Stimulated activated naive B cell treated with anti-CD40 and anti-IgM and Interleukin-4, amounts not matched to agents 10 μg/mL and 1 μg/mL and 100 μg/mL, for 72 hours (primary cell): ENCODE results near the gene FAAH.

Source experiments
- ATAC-seq, 2 donors: fragments of 150-1000 bp; cut with Tn5 transposase; replicated peaks; 2 replicates each; pipeline ENCODE4 v1.10.0; 2021; ENCODE audit warnings: moderate library complexity in 1 of 2
- DNase-seq: peaks from one replicate; pipeline ENCODE4 v3.0.0; 2021
- H3K27ac Mint-ChIP-seq: one replicate; pipeline ENCODE4 v1.8.0; 2022; ENCODE audit warnings: mild to moderate bottlenecking, mixed read lengths
- H3K27me3 Mint-ChIP-seq, 2 donors: one replicate each; pipeline ENCODE4 v1.8.0; 2022; ENCODE audit warnings: mixed read lengths in 2 of 2
- H3K36me3 Mint-ChIP-seq, 2 donors: one replicate each; pipeline ENCODE4 v1.8.0; 2022; ENCODE audit warnings: mixed read lengths in 2 of 2, mild to moderate bottlenecking in 1 of 2
- H3K4me1 Mint-ChIP-seq, 2 donors: one replicate each; pipeline ENCODE4 v1.8.0; 2022; ENCODE audit warnings: mixed read lengths in 2 of 2, mild to moderate bottlenecking in 1 of 2
- H3K4me3 Mint-ChIP-seq, 2 donors: one replicate each; pipeline ENCODE4 v1.8.0; 2022; ENCODE audit warnings: mild to moderate bottlenecking in 2 of 2, mixed read lengths in 2 of 2, moderate library complexity in 1 of 2
- H3K9me3 Mint-ChIP-seq, 2 donors: one replicate each; pipeline ENCODE4 v1.8.0; 2022; ENCODE audit warnings: mixed read lengths in 2 of 2, mild to moderate bottlenecking in 1 of 2

Gene FAAH

DNA sequence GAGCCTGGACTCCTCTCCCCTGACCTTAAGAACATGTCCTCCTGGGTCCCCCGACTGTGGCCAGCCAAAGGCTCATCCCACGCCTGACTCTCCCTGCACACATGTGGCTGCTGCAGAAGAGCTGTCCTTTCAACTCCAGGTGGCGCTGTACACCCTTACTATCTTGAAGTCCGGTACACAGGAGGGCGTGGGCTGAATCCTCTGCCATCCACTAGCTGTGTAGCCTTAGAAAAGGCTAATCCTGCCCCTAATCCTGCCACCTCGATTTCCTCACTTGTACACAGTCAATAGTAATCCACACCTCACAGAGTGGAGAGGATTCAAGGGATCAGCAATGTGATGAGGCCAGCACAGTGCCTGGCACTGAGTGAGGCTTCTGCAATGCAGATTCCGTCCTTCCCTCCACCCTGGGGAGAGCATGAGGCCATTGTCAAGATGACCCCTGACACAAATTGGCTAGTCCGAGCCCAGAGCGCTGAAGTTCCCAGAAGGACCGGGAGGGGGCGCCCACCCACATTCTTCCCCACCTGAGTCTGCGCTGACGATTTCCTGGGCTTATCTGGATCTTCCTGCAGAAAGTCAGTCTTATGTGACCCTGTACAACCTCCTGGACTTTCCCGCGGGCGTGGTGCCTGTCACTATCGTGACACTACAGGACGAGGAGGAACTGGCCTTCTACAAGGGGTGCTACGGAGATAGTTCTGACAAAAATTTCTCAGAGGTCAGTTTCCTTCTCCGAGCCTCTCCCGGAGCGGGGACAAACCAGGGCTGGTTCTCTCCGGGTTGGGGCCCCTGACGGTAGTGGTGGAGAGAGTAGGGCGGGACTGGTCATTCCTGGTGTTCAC is 48.4 kb downstream of the FAAH start:
- Mint-ChIP-seq H3K9me3 (no peaks in the 10 kb centered on the region), H3K27me3 (peaks cover 61 to 70% of the 10 kb centered on the region in 2 donors), H3K4me3 (peak overlapping the region; percentile 82 to 87), H3K36me3 (no peaks in the 10 kb centered on the region), H3K4me1 (peaks cover 14 to 32% of the 10 kb centered on the region in 2 donors), H3K27ac (peak overlapping the region; percentile 44)
- peak; percentile 57 for DNase-seq
- peak; percentile 74 to 79 for ATAC-seq

DNA sequence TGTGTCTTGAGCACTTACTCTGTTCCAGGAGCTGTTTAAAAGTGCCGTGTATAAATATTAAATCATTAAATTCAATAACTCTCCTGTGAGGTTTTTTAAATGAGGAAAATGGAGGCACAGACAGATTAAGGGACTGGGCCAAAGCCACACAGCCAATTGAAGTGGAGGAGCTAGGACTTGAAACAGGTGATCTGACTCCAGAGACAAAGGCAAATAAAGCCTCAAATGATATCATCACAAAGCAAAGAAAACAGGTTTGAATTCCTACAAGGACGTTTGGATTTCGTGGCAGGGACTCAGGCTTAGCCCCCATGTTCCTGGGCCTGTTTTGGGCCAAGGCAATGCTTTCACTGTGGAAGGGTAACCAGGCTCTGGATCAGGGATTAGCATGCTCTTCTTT is 50.3 kb downstream of the FAAH start:
- Mint-ChIP-seq H3K36me3 (no peaks in the 10 kb centered on the region), H3K9me3 (no peaks in the 10 kb centered on the region), H3K4me1 (peaks cover 17 to 37% of the 10 kb centered on the region in 2 donors), H3K27me3 (peaks cover 66 to 81% of the 10 kb centered on the region in 2 donors), H3K4me3 (no peak overlapping the region), H3K27ac (no peak overlapping the region)
- ATAC-seq (no peak), DNase-seq (no peak)

DNA sequence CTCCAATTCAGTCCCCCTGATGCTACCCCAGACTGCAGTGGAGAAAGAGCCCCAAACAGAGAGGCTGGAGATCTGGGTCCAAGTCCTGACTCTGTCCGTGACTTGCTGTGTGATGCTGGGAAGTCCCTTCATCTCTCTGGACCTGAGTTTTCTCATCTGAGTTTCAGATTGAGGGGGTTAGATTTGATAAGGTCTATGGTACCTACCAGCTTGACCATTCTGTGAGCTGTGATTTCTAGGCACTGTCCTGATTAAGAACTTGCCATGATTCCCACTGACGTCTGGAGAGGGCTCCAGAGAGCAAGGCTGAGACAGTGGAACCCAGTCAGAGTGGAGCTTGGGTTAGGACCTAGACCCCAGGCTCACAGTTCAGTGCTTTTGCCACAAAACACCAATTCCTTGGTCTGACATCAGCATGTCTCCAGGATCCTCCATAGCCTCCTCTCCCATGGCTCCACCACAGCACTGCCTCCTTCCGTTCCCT is 51.7 kb downstream of the FAAH start:
- DNase-seq, result no peak
- Mint-ChIP-seq H3K4me3 (no peak overlapping the region), H3K27me3 (peaks cover 71 to 85% of the 10 kb centered on the region in 2 donors), H3K27ac (no peak overlapping the region), H3K9me3 (no peaks in the 10 kb centered on the region), H3K4me1 (peaks cover 17 to 37% of the 10 kb centered on the region in 2 donors), H3K36me3 (no peaks in the 10 kb centered on the region)
- no peak for ATAC-seq

DNA sequence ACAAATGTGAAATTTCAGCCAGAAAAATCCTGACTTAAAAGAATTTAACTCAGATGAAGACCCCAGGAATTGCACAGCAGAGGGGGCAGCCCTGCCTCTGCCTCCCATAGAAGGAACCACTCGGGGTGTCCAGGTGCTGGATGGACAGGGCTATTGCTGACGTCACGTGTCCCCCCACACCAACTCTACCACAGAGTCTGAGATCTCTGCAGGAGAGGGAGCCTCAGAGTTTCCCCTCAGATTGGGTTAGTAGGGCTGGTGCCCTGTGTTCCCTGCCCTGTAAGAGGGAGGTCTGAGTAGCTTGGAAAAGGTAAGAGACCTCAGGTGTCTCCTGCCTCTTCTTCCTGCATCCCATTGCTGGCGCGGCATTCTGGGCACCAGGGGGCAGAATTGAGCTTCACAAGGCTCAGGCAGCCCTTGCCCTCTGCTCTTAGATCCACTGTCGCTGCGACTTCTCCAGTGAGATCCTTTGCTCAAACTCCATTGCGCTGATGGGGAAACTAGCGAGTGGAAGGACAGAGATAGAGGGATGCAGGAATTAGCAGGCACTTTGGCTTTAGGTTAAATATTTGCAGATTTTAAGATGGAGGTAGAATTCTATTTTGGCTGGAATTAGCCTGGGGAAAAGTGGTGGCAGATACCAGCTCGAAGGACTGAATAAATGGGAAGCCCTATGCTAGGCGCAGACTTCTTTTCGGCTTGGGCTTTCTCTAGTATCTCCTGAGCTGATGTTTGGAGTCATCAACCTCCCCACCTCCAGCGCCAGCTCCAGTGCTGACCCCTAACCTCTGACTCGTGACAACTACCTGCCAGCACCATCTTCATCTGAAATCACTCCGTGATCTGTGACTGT is 52.8 kb downstream of the FAAH start:
- Mint-ChIP-seq H3K36me3 (no peaks in the 10 kb centered on the region), H3K4me3 (no peak overlapping the region), H3K27me3 (peaks cover 81 to 94% of the 10 kb centered on the region in 2 donors), H3K9me3 (no peaks in the 10 kb centered on the region), H3K4me1 (peaks cover 17 to 37% of the 10 kb centered on the region in 2 donors), H3K27ac (peak overlapping the region; percentile 47)
- peak; percentile 59 for DNase-seq
- ATAC-seq, result peak; percentile 62 to 64

DNA sequence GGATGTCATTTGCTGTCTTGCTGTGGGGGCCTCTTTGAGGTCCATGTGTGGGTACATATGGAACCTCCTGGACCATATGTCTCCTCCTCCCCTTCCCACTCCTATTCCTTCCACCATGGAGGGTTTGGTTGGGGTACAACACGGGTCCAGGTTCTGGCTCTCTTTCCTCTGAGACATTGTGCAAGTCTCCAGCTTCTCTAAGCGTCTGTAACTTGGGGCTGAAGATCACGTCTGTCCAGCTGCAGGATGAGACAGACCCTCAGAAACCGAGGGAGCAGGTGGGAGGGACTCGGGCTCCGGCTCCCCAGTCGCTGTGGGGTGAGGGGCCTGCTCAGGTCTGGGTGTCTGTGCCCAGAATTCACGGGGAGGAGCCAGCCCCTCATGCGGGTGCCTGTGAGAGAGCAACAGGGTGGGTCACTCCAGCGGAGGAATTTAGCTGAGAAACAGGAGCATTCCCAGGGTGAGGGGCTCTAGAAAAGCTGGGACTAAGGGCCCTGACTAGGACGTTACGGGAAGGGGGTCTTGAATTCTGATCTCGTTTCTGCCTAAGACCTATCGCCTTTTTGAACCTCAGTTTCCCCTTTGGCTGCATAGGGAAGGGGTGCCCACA is 53.5 kb downstream of the FAAH start:
- DNase-seq (no peak), ATAC-seq (no peak)
- H3K36me3 Mint-ChIP-seq, result no peaks in the 10 kb centered on the region
- H3K27ac Mint-ChIP-seq, result no peak overlapping the region
- H3K4me1 Mint-ChIP-seq, result peaks cover 12 to 32% of the 10 kb centered on the region in 2 donors
- no peaks in the 10 kb centered on the region for H3K9me3 Mint-ChIP-seq
- no peak overlapping the region for H3K4me3 Mint-ChIP-seq
- peaks cover 81 to 94% of the 10 kb centered on the region in 2 donors for H3K27me3 Mint-ChIP-seq

DNA sequence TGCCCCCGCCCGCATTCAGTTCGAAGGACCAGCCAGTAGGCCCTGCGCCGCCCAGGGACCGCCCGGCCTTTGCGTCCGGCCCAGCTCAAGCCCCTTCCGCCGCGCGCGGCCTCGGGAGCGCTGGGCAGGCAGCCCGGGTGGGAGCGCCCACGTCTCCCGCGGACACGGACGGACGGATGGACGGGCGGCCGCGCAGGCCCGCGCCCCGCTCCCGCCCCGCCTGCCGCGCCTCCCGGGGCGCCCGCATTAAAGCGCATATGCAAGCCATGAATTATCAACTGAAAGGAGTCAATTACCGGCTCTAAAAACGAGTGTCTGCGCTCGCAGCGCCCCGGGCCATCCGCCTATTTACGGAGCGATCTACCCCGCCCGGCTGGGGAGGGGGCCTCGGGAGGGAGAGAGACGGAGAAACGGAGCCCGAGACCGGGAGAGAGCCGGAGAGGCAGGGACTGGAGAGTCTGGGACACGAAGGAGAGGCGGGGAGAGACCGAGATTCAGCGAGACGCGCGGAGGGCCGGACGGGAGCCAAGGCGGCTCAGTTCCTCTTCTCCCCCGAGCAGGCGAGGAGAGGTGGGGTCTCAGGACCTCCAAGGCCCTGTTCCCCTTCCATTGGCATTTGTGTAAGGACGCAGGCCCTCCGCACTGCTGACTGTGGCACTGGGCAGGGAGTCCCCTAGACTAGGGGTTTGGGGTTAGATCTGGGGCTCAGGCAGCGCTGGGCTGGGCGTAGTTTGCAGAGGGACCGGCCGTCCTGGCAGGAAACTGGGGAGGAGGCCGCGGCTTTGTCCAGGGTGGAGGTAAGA is 54.2 kb downstream of the FAAH start:
- H3K27ac Mint-ChIP-seq, result no peak overlapping the region
- H3K36me3 Mint-ChIP-seq, result no peaks in the 10 kb centered on the region
- H3K9me3 Mint-ChIP-seq, result no peaks in the 10 kb centered on the region
- peaks cover 82 to 94% of the 10 kb centered on the region in 2 donors for H3K27me3 Mint-ChIP-seq
- DNase-seq (no peak), ATAC-seq (no peak)
- peak overlapping the region; percentile 53 to 80 for H3K4me3 Mint-ChIP-seq
- peaks cover 9 to 25% of the 10 kb centered on the region in 2 donors for H3K4me1 Mint-ChIP-seq

- Mint-ChIP-seq H3K4me3 (no peak overlapping the region), H3K27me3 (peaks cover 76 to 88% of the 10 kb centered on the region in 2 donors), H3K4me1 (peaks cover 7 to 21% of the 10 kb centered on the region in 2 donors), H3K27ac (no peak overlapping the region), H3K9me3 (no peaks in the 10 kb centered on the region), H3K36me3 (no peaks in the 10 kb centered on the region)
- DNase-seq, result no peak
- ATAC-seq, result no peak
Measured at GRCh38 chr1:46449223-46450159, 55.4 kb downstream of the FAAH start.

DNA sequence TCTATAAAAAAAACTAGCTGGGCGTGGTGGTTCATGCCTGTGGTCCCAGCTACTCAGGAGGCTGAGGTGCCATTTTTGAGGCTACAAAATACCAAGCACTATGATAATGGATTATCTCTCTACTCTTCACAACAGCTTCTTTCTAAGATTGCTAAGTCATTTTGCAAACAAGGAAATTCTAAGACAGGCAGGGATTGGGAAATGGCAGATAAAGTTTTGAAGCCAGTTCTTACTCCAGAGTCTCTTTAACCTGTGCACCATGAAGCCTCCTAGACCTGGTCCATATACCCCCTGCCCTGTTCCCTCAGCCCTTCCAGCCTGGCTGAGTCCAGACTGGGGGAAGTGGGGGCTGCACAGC is 56.0 kb downstream of the FAAH start:
- ATAC-seq (no peak), DNase-seq (no peak)
- no peaks in the 10 kb centered on the region for H3K36me3 Mint-ChIP-seq
- no peak overlapping the region for H3K27ac Mint-ChIP-seq
- H3K9me3 Mint-ChIP-seq, result no peaks in the 10 kb centered on the region
- no peak overlapping the region for H3K4me3 Mint-ChIP-seq
- peaks cover 76 to 88% of the 10 kb centered on the region in 2 donors for H3K27me3 Mint-ChIP-seq
- H3K4me1 Mint-ChIP-seq, result peaks cover 7 to 21% of the 10 kb centered on the region in 2 donors

- Mint-ChIP-seq H3K27ac (no peak overlapping the region), H3K27me3 (peaks cover 62 to 80% of the 10 kb centered on the region in 2 donors), H3K9me3 (no peaks in the 10 kb centered on the region), H3K36me3 (no peaks in the 10 kb centered on the region), H3K4me1 (peaks cover 5 to 14% of the 10 kb centered on the region in 2 donors), H3K4me3 (no peak overlapping the region)
- DNase-seq, result no peak
- ATAC-seq, result no peak
Measured at GRCh38 chr1:46451948-46452930, 58.1 kb downstream of the FAAH start.

DNA sequence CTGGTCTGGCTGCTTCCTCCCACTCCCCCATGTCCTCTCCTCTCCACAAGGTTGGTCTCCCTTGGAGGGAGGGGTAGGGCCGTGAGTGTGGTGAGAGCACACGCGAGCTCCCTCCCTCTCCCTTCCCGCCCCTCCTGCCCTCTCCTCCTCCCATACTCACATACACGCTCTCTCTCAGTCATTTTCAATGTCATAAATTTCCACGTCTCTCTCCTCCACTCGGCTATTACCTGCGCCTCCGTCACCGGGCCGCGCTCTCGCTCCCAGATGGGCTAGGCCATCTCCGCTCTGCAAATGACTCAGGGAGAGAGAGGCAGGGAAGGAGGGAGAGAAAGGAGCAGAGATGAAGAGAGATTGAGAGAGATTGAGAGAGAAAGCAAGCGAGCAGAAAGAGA is 58.8 kb downstream of the FAAH start:
- peaks cover 5 to 9% of the 10 kb centered on the region in 2 donors for H3K4me1 Mint-ChIP-seq
- H3K4me3 Mint-ChIP-seq, result no peak overlapping the region
- no peaks in the 10 kb centered on the region for H3K36me3 Mint-ChIP-seq
- ATAC-seq, result no peak
- DNase-seq, result no peak
- H3K27ac Mint-ChIP-seq, result no peak overlapping the region
- no peaks in the 10 kb centered on the region for H3K9me3 Mint-ChIP-seq
- peaks cover 57 to 73% of the 10 kb centered on the region in 2 donors for H3K27me3 Mint-ChIP-seq

DNA sequence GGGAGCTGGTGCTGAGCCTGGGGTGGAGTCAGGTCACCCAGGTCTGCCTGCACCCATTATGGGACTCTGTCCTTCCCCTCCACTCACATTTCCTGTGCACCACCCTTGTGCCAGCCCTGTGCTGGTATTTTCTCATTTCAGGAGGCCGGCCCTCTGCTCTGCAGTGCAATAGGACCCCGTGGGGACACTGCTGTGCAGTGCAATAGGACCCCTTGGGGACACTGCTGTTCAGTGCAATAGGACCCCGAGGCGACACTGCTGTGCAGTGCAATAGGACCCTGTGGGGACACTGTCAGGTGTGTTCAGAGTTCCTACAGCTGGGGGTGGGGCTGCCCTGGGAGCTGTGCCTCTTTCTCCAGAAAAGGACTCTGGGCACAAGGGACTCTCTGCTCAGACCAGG is 59.3 kb downstream of the FAAH start:
- no peak for ATAC-seq
- no peak overlapping the region for H3K27ac Mint-ChIP-seq

DNA sequence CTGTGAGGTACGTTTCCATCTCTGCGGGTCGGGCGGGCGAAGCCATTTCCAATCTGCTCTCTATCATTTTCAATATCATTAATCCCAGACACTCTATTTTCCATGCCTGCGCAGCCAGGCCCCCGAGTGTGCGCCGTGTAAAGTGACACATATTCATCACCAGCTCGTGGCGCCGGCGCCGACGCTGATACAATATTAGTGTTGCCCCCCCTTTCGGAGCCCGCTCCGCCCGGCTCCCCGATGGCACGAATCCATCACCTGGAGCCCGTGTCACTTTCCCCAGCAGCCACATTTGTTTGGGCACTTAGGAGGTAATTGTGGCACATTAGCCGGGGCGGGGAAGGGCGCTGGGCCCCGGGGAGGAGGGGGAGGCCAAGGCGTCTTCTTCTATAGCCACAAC is 61.8 kb downstream of the FAAH start:
- Mint-ChIP-seq H3K9me3 (no peaks in the 10 kb centered on the region), H3K27ac (no peak overlapping the region), H3K27me3 (peaks cover 58 to 65% of the 10 kb centered on the region in 2 donors), H3K4me3 (no peak overlapping the region), H3K4me1 (no peaks in the 10 kb centered on the region), H3K36me3 (no peaks in the 10 kb centered on the region)
- ATAC-seq (no peak), DNase-seq (no peak)

More for the DNA sequence above, 59.3 kb downstream of the FAAH start:
- Mint-ChIP-seq H3K4me1 (peaks cover 3 to 5% of the 10 kb centered on the region in 2 donors), H3K27me3 (peaks cover 54 to 68% of the 10 kb centered on the region in 2 donors), H3K36me3 (no peaks in the 10 kb centered on the region), H3K4me3 (no peak overlapping the region), H3K9me3 (no peaks in the 10 kb centered on the region)
- no peak for DNase-seq
